RCC 7860 (cell line): ENCODE measurements around the gene PSD4.

Experiments used
- DNase-seq: peaks from one replicate; pipeline ENCODE4 v3.0.0-alpha.2; 2015; ENCODE audit warnings: low spot score
- FAIRE-seq: peaks from 2 replicates; lab custom pipeline; 2012; peaks lifted over from hg19 to GRCh38; lab: Jason Lieb, UNC

Gene PSD4

DNA sequence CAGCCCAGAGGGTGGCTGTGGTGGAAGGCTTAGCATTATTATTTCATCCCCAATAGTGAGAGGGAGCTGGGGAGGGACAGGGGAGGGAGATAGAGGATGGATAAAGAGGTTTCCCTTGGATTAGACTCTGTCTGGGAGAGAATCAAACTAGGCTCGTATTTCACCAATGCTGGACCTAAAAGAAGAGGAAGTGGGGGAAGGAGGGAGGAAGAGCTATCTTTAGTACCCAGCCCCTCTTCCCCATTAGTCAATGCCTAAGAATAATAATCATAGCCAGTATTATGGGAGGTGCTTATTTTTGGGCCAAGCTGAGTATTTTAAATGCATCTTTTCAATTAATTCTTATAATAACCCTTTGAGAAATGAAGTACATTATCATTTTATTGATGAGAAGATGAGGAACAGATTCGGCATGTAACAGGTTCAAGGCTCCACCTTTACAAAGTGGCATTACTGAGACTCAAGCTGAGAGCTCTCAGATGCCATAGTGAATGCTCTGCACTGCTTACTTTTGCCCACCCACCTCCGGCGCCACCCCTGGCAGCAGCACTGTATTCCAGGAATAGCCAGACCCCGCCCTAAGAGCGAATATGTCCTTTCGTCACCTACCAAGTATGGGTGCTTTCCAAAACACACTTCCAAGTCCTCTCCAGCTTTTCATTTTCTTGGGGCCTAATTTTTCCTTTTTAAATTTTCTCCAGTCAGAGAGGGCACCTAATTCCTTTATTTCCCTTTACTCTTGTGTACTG lies 83.9 kb downstream of the PSD4 start:
- FAIRE-seq (no peak), DNase-seq (no peak)

DNA sequence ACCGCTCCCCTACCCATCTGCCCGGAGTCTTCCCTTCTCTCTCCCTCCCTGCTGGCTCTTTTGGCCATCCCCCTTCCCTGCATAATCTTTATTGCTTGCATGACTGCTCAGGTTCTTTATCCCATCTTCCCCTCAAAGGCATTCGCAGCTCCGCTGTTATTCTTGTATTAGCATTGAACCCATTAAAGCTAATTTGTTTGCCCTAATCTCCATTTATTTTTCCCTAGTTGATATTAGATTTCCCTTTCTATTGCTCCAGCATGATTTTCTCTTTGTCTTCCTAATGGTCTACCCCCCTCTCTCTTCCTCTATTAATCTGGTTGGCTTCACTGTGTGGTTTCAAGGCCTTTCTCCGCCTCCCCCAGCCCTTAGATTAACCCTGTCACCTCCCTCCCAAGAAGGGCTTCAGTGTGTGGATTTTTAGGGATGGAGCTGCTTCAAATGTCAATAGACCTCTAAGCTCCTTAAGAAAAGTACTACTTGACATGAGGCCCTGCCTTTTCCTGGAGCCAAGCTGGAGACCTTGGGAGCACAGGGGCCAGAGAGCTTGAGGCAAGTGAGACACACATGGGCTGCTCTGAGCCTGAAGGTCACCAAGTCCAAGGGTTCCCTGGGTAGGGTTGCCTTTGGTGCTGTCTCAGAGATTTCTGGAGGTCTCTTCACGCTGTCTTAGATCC lies 84.8 kb downstream of the PSD4 start:
- FAIRE-seq (no peak), DNase-seq (no peak)
